Measurements from ENCODE around the gene SFTA2. TPM values are rescaled to one million over a fixed set of nuclear protein-coding genes. Genes with fewer than 3 reads are reported as not detected.
A peak's percentile ranks its signal among the peaks of the same experiment; 100 is the strongest.
"Not testable (repeated sequence)": the region's sequence is repeated elsewhere in the genome, so short reads cannot be mapped to it uniquely, and the experiment has no call there.

The SFTA2 gene
- polyA plus RNA-seq, 1 experiment, result not detected

DNA sequence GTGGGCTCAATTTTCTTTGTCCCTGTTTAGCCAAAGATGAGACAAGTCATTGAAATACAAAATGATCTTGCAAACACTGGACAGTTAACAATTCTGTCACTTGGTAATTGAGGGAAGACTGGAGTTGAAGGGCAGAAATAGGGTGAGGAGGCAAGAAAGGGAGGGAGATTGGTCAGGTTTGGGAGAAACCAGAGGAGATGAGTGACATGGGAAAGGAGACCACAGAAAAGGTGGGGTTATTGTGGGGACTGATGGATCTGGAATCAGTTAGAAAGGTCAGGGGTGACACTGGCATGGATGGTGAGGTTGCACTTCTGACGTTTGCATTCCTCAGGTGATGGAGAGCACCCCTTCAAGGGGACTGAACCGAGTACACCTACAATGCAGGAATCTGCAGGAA, 23.3 kb downstream of the SFTA2 start:
- ChIA-PET POLR2A (no interaction called here), CTCF (interaction anchor here (0.6 to 1.6 kb wide), 6 partner anchors 80 to 179 kb away, joined by 3 to 5 read pairs (median 3); no protein-coding TSS in a partner anchor)
- no peaks in the 10 kb centered on the region for H3K9me3 ChIP-seq (ENCODE audit: control insufficient read depth, insufficient read depth, low read length)
- DNase-seq (ENCODE audit: low read depth, low spot score), result no peak
- TF ChIP-seq CTCF (IDR thresholded peaks at IDR 0.05; ENCODE audit: low read depth, low read length), result no peak
- no peaks in the 10 kb centered on the region for H3K27me3 ChIP-seq (ENCODE audit: control insufficient read depth, insufficient read depth, low read length)
- H3K27ac ChIP-seq (ENCODE audit: low read depth, low read length), result peak overlapping the region; percentile 31
- H3K4me3 ChIP-seq (ENCODE audit: low read depth, low read length), result peak overlapping the region; percentile 90

DNA sequence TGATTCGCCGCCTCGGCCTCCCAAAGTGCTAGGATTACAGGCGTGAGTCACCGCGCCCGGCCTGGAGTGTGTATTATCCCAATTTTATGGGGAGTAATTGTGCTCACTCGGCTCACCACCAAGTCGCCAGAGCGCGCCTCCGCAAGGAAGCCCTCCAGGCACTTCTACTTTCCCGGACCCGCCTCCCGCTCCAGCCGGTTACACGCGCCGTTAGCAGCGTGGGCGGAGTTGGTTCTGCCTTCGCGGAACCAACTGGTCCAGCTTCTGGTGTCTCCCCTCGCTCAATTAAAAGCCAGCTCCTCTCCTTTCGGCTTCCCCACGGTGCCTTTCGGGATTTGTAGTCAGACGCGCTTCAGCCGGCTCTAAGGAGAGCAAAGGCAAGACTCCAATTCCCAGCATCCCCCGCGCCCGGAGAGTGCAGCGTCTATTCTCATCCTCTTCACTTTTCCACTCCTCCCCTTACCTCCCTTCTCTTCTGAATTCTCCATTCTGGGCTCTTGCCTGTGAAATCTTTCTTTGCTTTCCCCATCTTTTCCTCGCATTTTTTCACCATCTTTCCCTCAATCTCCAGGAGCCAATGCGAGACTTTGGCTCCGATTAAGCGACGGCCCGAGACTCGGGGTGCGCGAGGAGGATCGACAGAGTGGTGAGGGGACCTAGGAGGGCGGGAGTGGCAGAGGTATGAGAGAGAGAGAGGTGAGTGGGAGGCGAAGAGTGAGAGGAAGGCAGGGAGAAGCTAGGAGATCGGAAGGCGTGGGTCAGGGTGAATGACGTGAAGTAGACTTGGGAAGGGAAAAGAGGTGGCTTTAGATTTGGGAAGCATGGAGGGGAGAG, 24.0 kb downstream of the SFTA2 start, which contains the start of gene GTF2H4:
Gene GTF2H4, plus strand, starts transcription at position 450 of the 834 bp plus-strand sequence.
- peak within 1 kb of the TSS; percentile 47 for H3K27ac ChIP-seq (ENCODE audit: low read depth, low read length)
- no peaks in the 10 kb centered on the region for H3K9me3 ChIP-seq (ENCODE audit: control insufficient read depth, insufficient read depth, low read length)
- H3K4me3 ChIP-seq (ENCODE audit: low read depth, low read length), result peak within 1 kb of the TSS; percentile 90
- POLR2A ChIA-PET, result interaction anchor here (0.5 to 1.0 kb wide), 6 partner anchors 12 to 290 kb away, joined by 3 to 18 read pairs (median 4); partner anchors contain the start of gene FLOT1
- CTCF ChIA-PET, result interaction anchor here (0.5 to 1.6 kb wide), 5 partner anchors 68 to 179 kb away, joined by 3 to 5 read pairs (median 3); no protein-coding TSS in a partner anchor
- no peak for TF ChIP-seq CTCF (IDR thresholded peaks at IDR 0.05; ENCODE audit: low read depth, low read length)
- no peaks in the 10 kb centered on the region for H3K27me3 ChIP-seq (ENCODE audit: control insufficient read depth, insufficient read depth, low read length)
- peak; percentile 96 for DNase-seq (ENCODE audit: low read depth, low spot score)

DNA sequence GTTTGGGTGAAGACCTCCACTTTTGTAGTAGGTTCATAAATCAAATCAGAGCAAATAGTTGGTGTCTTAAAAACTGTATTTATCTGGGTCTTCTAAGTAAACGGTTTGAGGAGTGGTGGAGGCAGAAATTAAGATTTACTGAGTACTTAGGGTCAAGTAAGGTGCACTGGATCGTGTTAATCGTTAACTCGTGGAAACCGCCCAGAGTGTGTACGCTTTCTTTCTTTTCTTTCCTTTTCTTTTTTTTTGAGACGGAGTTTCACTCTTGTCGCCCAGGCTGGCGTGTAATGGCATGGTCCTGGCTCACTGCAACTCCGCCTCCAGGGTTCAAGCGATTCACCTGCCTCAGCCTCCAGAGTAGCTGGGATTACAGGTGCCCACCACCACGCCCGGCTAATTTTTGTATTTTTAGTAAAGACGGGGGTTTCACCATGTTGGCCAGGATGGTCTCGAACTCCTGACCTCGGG, 24.6 kb downstream of the SFTA2 start:
- ChIA-PET CTCF (interaction anchor here (0.5 to 1.6 kb wide), 4 partner anchors 67 to 172 kb away, joined by 3 to 5 read pairs (median 3); no protein-coding TSS in a partner anchor), POLR2A (interaction anchor here (0.5 to 1.0 kb wide), 7 partner anchors 11 to 289 kb away, joined by 3 to 18 read pairs (median 3); partner anchors contain the start of gene FLOT1)
- H3K9me3 ChIP-seq (ENCODE audit: control insufficient read depth, insufficient read depth, low read length); H3K27me3 ChIP-seq (ENCODE audit: control insufficient read depth, insufficient read depth, low read length); DNase-seq (ENCODE audit: low read depth, low spot score); H3K27ac ChIP-seq (ENCODE audit: low read depth, low read length): not testable (repeated sequence)
- peak overlapping the region; percentile 60 for H3K4me3 ChIP-seq (ENCODE audit: low read depth, low read length)

DNA sequence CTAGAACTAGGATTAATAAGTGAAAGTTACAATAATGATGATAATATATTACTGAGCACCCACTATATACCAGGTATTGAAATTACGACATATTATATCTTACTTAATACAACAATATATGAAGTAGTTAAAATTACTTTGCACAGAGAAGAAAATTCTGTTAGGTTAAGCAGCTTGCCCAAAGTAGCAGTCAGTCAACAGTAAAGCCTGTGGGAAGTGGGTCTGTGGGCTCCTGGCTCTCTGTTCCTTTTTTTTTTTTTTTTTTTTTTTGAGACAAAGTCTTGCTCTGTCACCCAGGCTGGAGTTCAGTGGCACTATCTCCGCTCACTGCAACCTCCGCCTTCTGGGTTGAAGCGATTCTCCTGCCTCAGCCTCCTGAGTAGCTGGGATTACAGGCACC, 28.7 kb downstream of the SFTA2 start:
- ChIA-PET POLR2A (no interaction called here), CTCF (interaction anchor here (1.1 to 3.7 kb wide), 2 partner anchors 12 to 176 kb away, joined by 3 to 19 read pairs; partner anchors contain the start of gene VARS2)
- DNase-seq (ENCODE audit: low read depth, low spot score), result no peak
- Histone ChIP-seq H3K27ac (ENCODE audit: low read depth, low read length) (no peak overlapping the region), H3K27me3 (ENCODE audit: control insufficient read depth, insufficient read depth, low read length) (no peaks in the 10 kb centered on the region), H3K9me3 (ENCODE audit: control insufficient read depth, insufficient read depth, low read length) (no peaks in the 10 kb centered on the region), H3K4me3 (ENCODE audit: low read depth, low read length) (no peak overlapping the region)
- no peak for TF ChIP-seq CTCF (IDR thresholded peaks at IDR 0.05; ENCODE audit: low read depth, low read length)

GRCh38 chr6:30902709-30903108, 29.3 kb downstream of the SFTA2 start:
- H3K4me3 ChIP-seq (ENCODE audit: low read depth, low read length), result no peak overlapping the region
- DNase-seq (ENCODE audit: low read depth, low spot score), result no peak
- TF ChIP-seq CTCF (IDR thresholded peaks at IDR 0.05; ENCODE audit: low read depth, low read length), result no peak
- no peaks in the 10 kb centered on the region for H3K27me3 ChIP-seq (ENCODE audit: control insufficient read depth, insufficient read depth, low read length)
- no peaks in the 10 kb centered on the region for H3K9me3 ChIP-seq (ENCODE audit: control insufficient read depth, insufficient read depth, low read length)
- ChIA-PET CTCF (no interaction called here), POLR2A (no interaction called here)
- no peak overlapping the region for H3K27ac ChIP-seq (ENCODE audit: low read depth, low read length)

DNA sequence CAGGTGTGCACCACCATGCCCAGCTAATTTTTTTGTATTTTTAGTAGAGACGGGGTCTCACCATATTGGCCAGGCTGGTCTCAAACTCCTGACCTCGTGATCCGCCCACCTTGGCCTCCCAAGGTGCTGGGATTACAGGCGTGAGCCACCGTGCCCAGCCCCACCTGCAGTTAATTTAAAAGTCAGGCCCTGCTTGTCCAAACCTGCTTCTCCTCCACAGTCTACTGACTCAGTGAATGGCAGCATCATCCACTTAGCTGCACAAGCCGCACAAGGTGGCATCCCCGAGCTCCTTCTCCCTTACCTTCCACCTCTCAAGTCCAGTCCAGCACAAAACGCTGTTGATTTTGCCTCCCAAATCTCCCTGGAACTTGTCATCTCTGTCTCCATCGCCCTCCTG, 29.8 kb downstream of the SFTA2 start:
- POLR2A ChIA-PET, result not testable (repeated sequence)
- CTCF ChIA-PET, result interaction anchor here (0.7 kb wide), 1 partner anchor 185 kb away, joined by 5 read pairs; no protein-coding TSS in a partner anchor

More for the DNA sequence above, 29.8 kb downstream of the SFTA2 start:
- not testable (repeated sequence) for DNase-seq (ENCODE audit: low read depth, low spot score); H3K27ac ChIP-seq (ENCODE audit: low read depth, low read length); H3K4me3 ChIP-seq (ENCODE audit: low read depth, low read length); H3K9me3 ChIP-seq (ENCODE audit: control insufficient read depth, insufficient read depth, low read length); H3K27me3 ChIP-seq (ENCODE audit: control insufficient read depth, insufficient read depth, low read length)
